Keratinocyte (primary cell): ENCODE results near the gene SLC25A34. TPM values are rescaled to one million over a fixed set of nuclear protein-coding genes. Genes with fewer than 3 reads are reported as not detected.

ENCODE experiments used
- DNase-seq: peaks from one replicate; pipeline ENCODE4 v3.0.0-alpha.2; 2011; ENCODE audit warnings: low read depth, missing footprints, low spot score
- FAIRE-seq: peaks from 2 replicates; lab custom pipeline; 2011; peaks lifted over from hg19 to GRCh38; lab: Jason Lieb, UNC
- H2AFZ ChIP-seq: 2 replicates; pipeline ENCODE4 v1.6.0; 2012; ENCODE audit warnings: low read length, control low read depth, inconsistent platforms; ENCODE audit not compliant: control insufficient read depth
- H3K27ac ChIP-seq: 2 replicates; pipeline ENCODE4 v1.5.1; 2011; ENCODE audit warnings: low read length; ENCODE audit not compliant: control insufficient read depth, insufficient read depth
- H3K27me3 ChIP-seq: 3 replicates; pipeline ENCODE4 v1.6.0; 2011; ENCODE audit warnings: low read length; ENCODE audit not compliant: control insufficient read depth, insufficient read depth; ENCODE audit errors: extremely low read depth
- H3K36me3 ChIP-seq, 2 experiments: 2 replicates in 1 of 2; 3 replicates in 1 of 2; pipeline ENCODE4 v1.5.1; 2011; ENCODE audit warnings: low read length in 2 of 2, mild to moderate bottlenecking in 1 of 2; ENCODE audit not compliant: control insufficient read depth in 2 of 2, insufficient read depth in 2 of 2; ENCODE audit errors: extremely low read depth in 1 of 2
- H3K4me1 ChIP-seq: 3 replicates; pipeline ENCODE4 v1.5.1; 2011; ENCODE audit warnings: low read length; ENCODE audit not compliant: control insufficient read depth, insufficient read depth; ENCODE audit errors: extremely low read depth
- H3K4me2 ChIP-seq: 3 replicates; pipeline ENCODE4 v1.6.0; 2011; ENCODE audit warnings: low read depth, low read length; ENCODE audit not compliant: control insufficient read depth, insufficient read depth; ENCODE audit errors: extremely low read depth
- H3K4me3 ChIP-seq, 3 experiments: fragments of 200-600 bp in 1 of 3; sonication (generic) in 1 of 3; 2 replicates in 2 of 3; 3 replicates in 1 of 3; pipeline ENCODE4 v1.5.1; 2011 to 2016; ENCODE audit warnings: low read length in 3 of 3, mild to moderate bottlenecking in 3 of 3, control low read depth in 2 of 3, inconsistent platforms in 1 of 3, low read depth in 1 of 3, mixed read lengths in 1 of 3, mixed run types in 1 of 3, moderate library complexity in 1 of 3; ENCODE audit not compliant: control insufficient read depth in 2 of 3, insufficient read depth in 2 of 3; ENCODE audit errors: extremely low read depth in 1 of 3
- H3K79me2 ChIP-seq: 2 replicates; pipeline ENCODE4 v1.6.0; 2012; ENCODE audit warnings: low read length; ENCODE audit not compliant: control insufficient read depth, insufficient read depth
- H3K9ac ChIP-seq: 3 replicates; pipeline ENCODE4 v1.6.0; 2011; ENCODE audit warnings: low read length; ENCODE audit not compliant: control insufficient read depth, insufficient read depth; ENCODE audit errors: extremely low read depth
- H3K9me1 ChIP-seq: 3 replicates; pipeline ENCODE4 v1.6.0; 2011; ENCODE audit warnings: low read length; ENCODE audit not compliant: control insufficient read depth, insufficient read depth; ENCODE audit errors: extremely low read depth
- H3K9me3 ChIP-seq: 2 replicates; pipeline ENCODE4 v1.5.1; 2012; ENCODE audit warnings: low read depth, low read length; ENCODE audit not compliant: control insufficient read depth
- H4K20me1 ChIP-seq: 3 replicates; pipeline ENCODE4 v1.6.0; 2011; ENCODE audit warnings: low read length; ENCODE audit not compliant: control insufficient read depth, insufficient read depth; ENCODE audit errors: extremely low read depth
- CTCF ChIP-seq, 3 experiments: IDR thresholded peaks in 1 of 3; conservative IDR thresholded peaks in 1 of 3; optimal IDR thresholded peaks in 1 of 3; 2 replicates in 2 of 3; 3 replicates in 1 of 3; pipeline versions ENCODE3 to v1.5.1; 2011; ENCODE audit warnings: low read length in 3 of 3, mild to moderate bottlenecking in 3 of 3, moderate library complexity in 2 of 3, control low read depth in 1 of 3, inconsistent platforms in 1 of 3; ENCODE audit not compliant: insufficient read depth in 2 of 3; ENCODE audit errors: extremely low read depth in 1 of 3
- EZH2 ChIP-seq: IDR thresholded peaks from one replicate; pipeline ENCODE4 v1.6.1; 2012; ENCODE audit warnings: inconsistent platforms, mild to moderate bottlenecking, low read length, moderate library complexity
- dilution Hi-C: fragments of 300-500 bp; cut with MboI; formaldehyde crosslinking; loops from one replicate; pipeline ENCODE4 v1.7.0; 2020; ENCODE audit warnings: low sequenced_read_pairs; ENCODE audit not compliant: extremely low pct_ligation_motif_present
- polyA plus RNA-seq, 5 experiments: library from polyadenylated mRNA; depleted of rRNA in 3 of 5; stranded (reverse) in 3 of 5; stranded (forward) in 1 of 5; unstranded in 1 of 5; fragments of >200 nt; gene quantifications; 1 replicate in 1 of 5; 2 replicates in 3 of 5; 3 replicates in 1 of 5; pipeline versions ENCODE4 v1.2.1 to v1.2.3, GENCODE V29; 2011 to 2012; ENCODE audit warnings: missing spikeins in 2 of 5, low read depth in 1 of 5, low replicate concordance in 1 of 5

The SLC25A34 gene
- polyA plus RNA-seq, 1 donor (not counting 4 experiments of a cell fraction or from before 2014, with no cell fraction given), result 0.46 TPM

GRCh38 chr1:15738416-15739113 is 2.5 kb downstream of the SLC25A34 start:
- H3K36me3 ChIP-seq, result peaks cover 3 to 14% of the 10 kb centered on the region in 2 experiments
- FAIRE-seq, result no peak

GRCh38 chr1:15739259-15739658 is 3.2 kb downstream of the SLC25A34 start:
- dilution Hi-C loops, result no loop called here
- Histone ChIP-seq H2AFZ (no peak overlapping the region), H3K4me2 (no peak overlapping the region), H3K79me2 (no peaks in the 10 kb centered on the region), H3K4me3 (no peak overlapping the region), H3K27ac (no peak overlapping the region), H3K9me3 (no peaks in the 10 kb centered on the region), H3K9ac (no peak overlapping the region), H3K36me3 (peaks cover 2 to 11% of the 10 kb centered on the region in 2 experiments), H3K9me1 (no peaks in the 10 kb centered on the region), H3K4me1 (peaks cover 15% of the 10 kb centered on the region), H3K27me3 (no peaks in the 10 kb centered on the region), H4K20me1 (no peaks in the 10 kb centered on the region)
- DNase-seq (no peak), FAIRE-seq (no peak)
- TF ChIP-seq CTCF (optimal IDR thresholded peaks at IDR 0.05 in 1 of 3, IDR thresholded peaks at IDR 0.05 in 1 of 3, conservative IDR thresholded peaks at IDR 0.05 in 1 of 3; ENCODE audit: extremely low read depth in 1 of 3, insufficient read depth in 2 of 3, low read length in 3 of 3) (no peak), EZH2 (no peak)

More at GRCh38 chr1:15738416-15739113, 2.5 kb downstream of the SLC25A34 start:
- H3K9me3 ChIP-seq, result no peaks in the 10 kb centered on the region
- no peaks in the 10 kb centered on the region for H3K79me2 ChIP-seq
- no peak overlapping the region for H3K9ac ChIP-seq
- no peak overlapping the region for H3K4me2 ChIP-seq
- H3K4me3 ChIP-seq, result no peak overlapping the region
- DNase-seq, result no peak
- H4K20me1 ChIP-seq, result no peaks in the 10 kb centered on the region
- no peaks in the 10 kb centered on the region for H3K9me1 ChIP-seq
- peaks cover 15% of the 10 kb centered on the region for H3K4me1 ChIP-seq
- no peaks in the 10 kb centered on the region for H3K27me3 ChIP-seq
- H3K27ac ChIP-seq, result no peak overlapping the region
- dilution Hi-C loops, result no loop called here
- no peak for TF ChIP-seq CTCF (optimal IDR thresholded peaks at IDR 0.05 in 1 of 3, IDR thresholded peaks at IDR 0.05 in 1 of 3, conservative IDR thresholded peaks at IDR 0.05 in 1 of 3; ENCODE audit: extremely low read depth in 1 of 3, insufficient read depth in 2 of 3, low read length in 3 of 3)
- TF ChIP-seq EZH2, result no peak
- no peak overlapping the region for H2AFZ ChIP-seq
